ENCODE data around the gene HCRTR1. TPM values are rescaled to one million over a fixed set of nuclear protein-coding genes. Genes with fewer than 3 reads are reported as not detected.

Gene HCRTR1
- total RNA-seq, 2 experiments from 2014 or later: not detected

- DNase-seq: no peak
- Mint-ChIP-seq H3K4me3 (no peak overlapping the region), H3K27ac (no peak overlapping the region), H3K27me3 (ENCODE audit: low read depth) (no peaks in the 10 kb centered on the region), H3K4me1 (ENCODE audit: low read depth) (peaks cover 21% of the 10 kb centered on the region), H3K36me3 (ENCODE audit: low read depth) (no peaks in the 10 kb centered on the region), H3K9me3 (peaks cover 2% of the 10 kb centered on the region)
- intact Hi-C loops (cut with micrococcal nuclease): loop anchor here (10.0 kb wide), 2 partner anchors 312 to 432 kb away; partner anchors contain the start of gene TMEM39B
- CTCF ChIA-PET: no interaction called here
Observed at GRCh38 chr1:31642897-31643296, 25.4 kb downstream of the HCRTR1 start.

- peak overlapping the region; percentile 100 for H3K27ac Mint-ChIP-seq
- H3K4me1 Mint-ChIP-seq (ENCODE audit: low read depth): peaks cover 17% of the 10 kb centered on the region
- intact Hi-C loops (cut with micrococcal nuclease): loop anchor here (1.0 to 10.0 kb wide), 4 partner anchors 144 to 431 kb away; partner anchors contain the start of genes KHDRBS1 and TMEM39B
- no peaks in the 10 kb centered on the region for H3K27me3 Mint-ChIP-seq (ENCODE audit: low read depth)
- H3K4me3 Mint-ChIP-seq: peak overlapping the region; percentile 97
- no peaks in the 10 kb centered on the region for H3K36me3 Mint-ChIP-seq (ENCODE audit: low read depth)
- H3K9me3 Mint-ChIP-seq: peaks cover 2% of the 10 kb centered on the region
- CTCF ChIA-PET: interaction anchor here (1.0 to 1.5 kb wide), 3 partner anchors 11 to 102 kb away, joined by 3 to 5 read pairs (median 5); no protein-coding TSS in a partner anchor
- no peak for DNase-seq
Observed at GRCh38 chr1:31643976-31644559, 26.6 kb downstream of the HCRTR1 start.

GRCh38 chr1:31644560-31645273, 27.2 kb downstream of the HCRTR1 start, which contains the start of gene PEF1:
Gene PEF1, minus strand, starts transcription at chr1:31644876. Its CDS starts 12 bp downstream, at chr1:31644864.
- Mint-ChIP-seq H3K36me3 (ENCODE audit: low read depth) (no peaks in the 10 kb centered on the region), H3K4me3 (peak within 1 kb of the TSS; percentile 97), H3K27me3 (ENCODE audit: low read depth) (no peaks in the 10 kb centered on the region), H3K27ac (peak within 1 kb of the TSS; percentile 100), H3K4me1 (ENCODE audit: low read depth) (peaks cover 17% of the 10 kb centered on the region), H3K9me3 (peaks cover 2% of the 10 kb centered on the region)
- intact Hi-C loops (cut with micrococcal nuclease): loop anchor here (1.0 to 10.0 kb wide), 4 partner anchors 144 to 430 kb away; partner anchors contain the start of genes KHDRBS1 and TMEM39B
- CTCF ChIA-PET: interaction anchor here (1.0 to 1.5 kb wide), 3 partner anchors 12 to 101 kb away, joined by 3 to 5 read pairs (median 5); no protein-coding TSS in a partner anchor
- DNase-seq: peak; percentile 100

- Mint-ChIP-seq H3K4me3 (peak overlapping the region; percentile 97), H3K4me1 (ENCODE audit: low read depth) (peaks cover 17% of the 10 kb centered on the region), H3K27ac (peak overlapping the region; percentile 100), H3K27me3 (ENCODE audit: low read depth) (no peaks in the 10 kb centered on the region), H3K36me3 (ENCODE audit: low read depth) (no peaks in the 10 kb centered on the region), H3K9me3 (peaks cover 2% of the 10 kb centered on the region)
- CTCF ChIA-PET: interaction anchor here (1.0 to 1.1 kb wide), 2 partner anchors 12 to 96 kb away, joined by 3 to 5 read pairs; no protein-coding TSS in a partner anchor
- intact Hi-C loops (cut with micrococcal nuclease): loop anchor here (2.0 to 10.0 kb wide), 3 partner anchors 310 to 430 kb away; partner anchors contain the start of genes KHDRBS1 and TMEM39B
- DNase-seq: no peak
Observed at GRCh38 chr1:31645274-31645568, 27.7 kb downstream of the HCRTR1 start.

GRCh38 chr1:31646259-31646960, 28.9 kb downstream of the HCRTR1 start:
- Mint-ChIP-seq H3K4me1 (ENCODE audit: low read depth) (peaks cover 17% of the 10 kb centered on the region), H3K27me3 (ENCODE audit: low read depth) (no peaks in the 10 kb centered on the region), H3K27ac (no peak overlapping the region), H3K4me3 (peak overlapping the region; percentile 97), H3K36me3 (ENCODE audit: low read depth) (no peaks in the 10 kb centered on the region), H3K9me3 (peaks cover 2% of the 10 kb centered on the region)
- intact Hi-C loops (cut with micrococcal nuclease): loop anchor here (10.0 kb wide), 2 partner anchors 308 to 428 kb away; partner anchors contain the start of gene TMEM39B
- CTCF ChIA-PET: interaction anchor here (1.5 kb wide), 1 partner anchor 143 kb away, joined by 3 read pairs; no protein-coding TSS in a partner anchor
- DNase-seq: no peak

GRCh38 chr1:31647106-31647505, 29.6 kb downstream of the HCRTR1 start:
- no peak overlapping the region for H3K4me3 Mint-ChIP-seq
- no peak for DNase-seq
- peaks cover 17% of the 10 kb centered on the region for H3K4me1 Mint-ChIP-seq (ENCODE audit: low read depth)
- intact Hi-C loops (cut with micrococcal nuclease): loop anchor here (10.0 kb wide), 2 partner anchors 308 to 428 kb away; partner anchors contain the start of gene TMEM39B
- H3K27ac Mint-ChIP-seq: no peak overlapping the region
- peaks cover 2% of the 10 kb centered on the region for H3K9me3 Mint-ChIP-seq
- CTCF ChIA-PET: interaction anchor here (1.5 kb wide), 1 partner anchor 142 kb away, joined by 3 read pairs; no protein-coding TSS in a partner anchor
- H3K27me3 Mint-ChIP-seq (ENCODE audit: low read depth): no peaks in the 10 kb centered on the region
- no peaks in the 10 kb centered on the region for H3K36me3 Mint-ChIP-seq (ENCODE audit: low read depth)

GRCh38 chr1:31648190-31648589, 30.7 kb downstream of the HCRTR1 start:
- no peak for DNase-seq
- Mint-ChIP-seq H3K4me3 (no peak overlapping the region), H3K4me1 (ENCODE audit: low read depth) (peaks cover 17% of the 10 kb centered on the region), H3K36me3 (ENCODE audit: low read depth) (no peaks in the 10 kb centered on the region), H3K27ac (no peak overlapping the region), H3K9me3 (peaks cover 2% of the 10 kb centered on the region), H3K27me3 (ENCODE audit: low read depth) (no peaks in the 10 kb centered on the region)
- CTCF ChIA-PET: no interaction called here
- intact Hi-C loops (cut with micrococcal nuclease): loop anchor here (10.0 kb wide), 2 partner anchors 307 to 427 kb away; partner anchors contain the start of gene TMEM39B

- no peak for DNase-seq
- Mint-ChIP-seq H3K27me3 (ENCODE audit: low read depth) (no peaks in the 10 kb centered on the region), H3K9me3 (peaks cover 2% of the 10 kb centered on the region), H3K4me3 (no peak overlapping the region), H3K4me1 (ENCODE audit: low read depth) (peaks cover 12% of the 10 kb centered on the region), H3K36me3 (ENCODE audit: low read depth) (no peaks in the 10 kb centered on the region), H3K27ac (no peak overlapping the region)
- intact Hi-C loops (cut with micrococcal nuclease): loop anchor here (10.0 kb wide), 2 partner anchors 306 to 426 kb away; partner anchors contain the start of gene TMEM39B
- CTCF ChIA-PET: no interaction called here
Observed at GRCh38 chr1:31648641-31649357, 31.3 kb downstream of the HCRTR1 start.

GRCh38 chr1:31650161-31651088, 32.9 kb downstream of the HCRTR1 start:
- Mint-ChIP-seq H3K4me3 (no peak overlapping the region), H3K4me1 (ENCODE audit: low read depth) (peaks cover 7% of the 10 kb centered on the region), H3K27ac (no peak overlapping the region), H3K9me3 (peaks cover 2% of the 10 kb centered on the region), H3K27me3 (ENCODE audit: low read depth) (no peaks in the 10 kb centered on the region), H3K36me3 (ENCODE audit: low read depth) (no peaks in the 10 kb centered on the region)
- DNase-seq: no peak
- CTCF ChIA-PET: interaction anchor here (1.2 to 1.4 kb wide), 2 partner anchors 32 to 66 kb away, joined by 3 to 4 read pairs; no protein-coding TSS in a partner anchor
- intact Hi-C loops (cut with micrococcal nuclease): no loop called here

- no peaks in the 10 kb centered on the region for H3K36me3 Mint-ChIP-seq (ENCODE audit: low read depth)
- H3K27ac Mint-ChIP-seq: no peak overlapping the region
- no peak overlapping the region for H3K4me3 Mint-ChIP-seq
- intact Hi-C loops (cut with micrococcal nuclease): no loop called here
- peaks cover 2% of the 10 kb centered on the region for H3K9me3 Mint-ChIP-seq
- CTCF ChIA-PET: interaction anchor here (1.2 to 1.4 kb wide), 2 partner anchors 33 to 66 kb away, joined by 3 to 4 read pairs; no protein-coding TSS in a partner anchor
- peaks cover 3% of the 10 kb centered on the region for H3K4me1 Mint-ChIP-seq (ENCODE audit: low read depth)
- DNase-seq: no peak
- H3K27me3 Mint-ChIP-seq (ENCODE audit: low read depth): no peaks in the 10 kb centered on the region
Observed at GRCh38 chr1:31651089-31651420, 33.6 kb downstream of the HCRTR1 start.

GRCh38 chr1:31651766-31652165, 34.3 kb downstream of the HCRTR1 start:
- intact Hi-C loops (cut with micrococcal nuclease): no loop called here
- DNase-seq: no peak
- H3K27me3 Mint-ChIP-seq (ENCODE audit: low read depth): no peaks in the 10 kb centered on the region
- no peak overlapping the region for H3K4me3 Mint-ChIP-seq
- H3K27ac Mint-ChIP-seq: no peak overlapping the region
- H3K9me3 Mint-ChIP-seq: no peaks in the 10 kb centered on the region
- H3K36me3 Mint-ChIP-seq (ENCODE audit: low read depth): no peaks in the 10 kb centered on the region
- CTCF ChIA-PET: interaction anchor here (1.2 kb wide), 1 partner anchor 33 kb away, joined by 3 read pairs; no protein-coding TSS in a partner anchor
- no peaks in the 10 kb centered on the region for H3K4me1 Mint-ChIP-seq (ENCODE audit: low read depth)
